NCI-H510A (cell line): ENCODE measurements around the gene KDSR.

Source experiments
- DNase-seq: peaks from one replicate; lab custom pipeline; 2025; lab: John Stamatoyannopoulos, UW

KDSR gene

DNA sequence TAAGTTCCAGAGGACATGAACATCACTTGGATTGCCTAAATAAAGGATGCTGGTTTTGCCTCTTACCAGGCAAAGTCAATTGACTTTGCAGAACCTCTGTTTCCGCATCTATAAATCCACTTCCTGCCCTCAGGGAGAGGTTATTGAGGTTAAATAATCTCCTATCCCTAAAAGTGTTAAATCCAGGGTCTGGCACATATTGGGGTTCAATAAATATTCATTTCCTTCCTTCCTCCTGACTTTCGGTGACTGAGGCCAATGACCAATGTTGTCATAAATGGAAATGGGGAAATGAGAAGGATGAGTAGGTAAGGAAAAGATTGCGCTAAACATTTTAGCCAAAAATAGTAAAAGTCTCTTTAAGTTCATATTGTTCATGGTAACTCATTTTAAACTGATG, 63.5 kb downstream of the KDSR start:
- DNase-seq = no peak

DNA sequence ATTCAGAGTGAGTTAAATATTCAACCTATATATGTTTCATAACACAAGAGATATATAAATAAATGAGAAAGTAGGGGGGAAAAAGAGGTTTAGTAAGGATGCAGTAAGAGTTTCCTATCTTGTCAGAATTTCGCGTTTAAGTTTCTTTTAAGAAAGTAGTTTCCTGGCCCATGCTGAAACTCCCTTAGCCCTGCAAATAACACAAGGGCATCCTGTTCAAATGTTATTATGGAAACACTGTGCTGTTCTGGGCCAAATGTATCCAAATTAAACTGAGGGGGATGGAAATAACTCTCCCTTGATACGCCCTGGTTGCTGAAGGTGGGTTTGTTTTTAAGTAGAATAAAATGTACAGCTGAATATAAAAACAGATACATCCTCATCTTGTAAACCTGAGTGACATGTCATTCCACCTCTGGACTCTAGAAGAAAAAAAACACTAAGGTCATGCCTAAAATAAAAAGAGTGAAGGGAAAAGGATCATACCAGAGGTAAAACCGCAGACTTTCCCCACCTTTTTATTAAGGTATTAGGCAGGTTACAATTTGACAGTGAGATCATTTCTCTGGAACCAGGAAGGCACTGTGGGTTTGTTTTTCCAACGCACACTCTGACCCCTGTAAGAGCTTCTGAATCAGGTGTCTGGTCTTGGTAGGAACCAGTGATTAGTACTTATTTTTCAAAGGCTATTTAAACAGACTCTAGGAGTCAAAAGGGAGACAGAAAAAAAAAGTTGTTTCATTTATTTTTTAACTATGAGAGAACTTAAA, 64.2 kb downstream of the KDSR start:
- no peak for DNase-seq

DNA sequence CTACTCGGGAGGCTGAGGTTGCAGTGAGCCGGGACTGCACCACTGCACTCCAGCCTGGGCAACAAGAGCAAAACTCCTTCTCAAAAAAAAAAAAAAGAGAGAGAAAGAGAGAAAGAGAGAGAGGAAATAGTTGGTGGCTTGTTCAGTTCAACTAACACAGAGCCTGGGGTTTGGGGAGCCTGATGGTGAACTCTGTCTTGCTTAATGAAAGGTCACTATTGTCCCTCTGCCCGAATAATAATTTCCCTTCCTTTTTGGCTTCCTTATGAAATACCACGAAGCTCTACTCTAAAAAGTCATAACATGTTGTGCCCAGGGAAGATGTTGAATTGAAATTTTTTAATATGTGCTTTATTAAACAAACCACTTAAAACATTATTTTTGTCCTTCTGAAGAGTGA, 64.8 kb downstream of the KDSR start:
- DNase-seq = no peak

DNA sequence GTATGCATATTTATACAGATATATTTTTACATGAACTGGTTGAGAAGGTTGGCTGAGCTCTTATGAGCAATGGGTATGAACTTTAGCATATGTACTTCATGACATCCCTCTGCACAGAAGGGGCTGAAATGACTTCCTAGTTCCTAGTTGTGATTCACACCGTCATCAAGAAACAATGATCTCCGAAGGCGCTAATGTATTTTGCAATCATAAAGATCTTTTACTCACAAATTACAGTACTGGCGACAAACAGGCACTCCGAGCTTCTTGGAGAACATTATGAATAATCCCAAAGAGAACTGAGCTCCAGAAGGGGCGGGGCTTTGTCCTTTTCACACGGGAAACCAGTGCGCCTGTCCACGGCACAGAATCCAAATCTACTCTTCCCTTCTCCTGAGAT, 65.6 kb downstream of the KDSR start:
- no peak for DNase-seq

DNA sequence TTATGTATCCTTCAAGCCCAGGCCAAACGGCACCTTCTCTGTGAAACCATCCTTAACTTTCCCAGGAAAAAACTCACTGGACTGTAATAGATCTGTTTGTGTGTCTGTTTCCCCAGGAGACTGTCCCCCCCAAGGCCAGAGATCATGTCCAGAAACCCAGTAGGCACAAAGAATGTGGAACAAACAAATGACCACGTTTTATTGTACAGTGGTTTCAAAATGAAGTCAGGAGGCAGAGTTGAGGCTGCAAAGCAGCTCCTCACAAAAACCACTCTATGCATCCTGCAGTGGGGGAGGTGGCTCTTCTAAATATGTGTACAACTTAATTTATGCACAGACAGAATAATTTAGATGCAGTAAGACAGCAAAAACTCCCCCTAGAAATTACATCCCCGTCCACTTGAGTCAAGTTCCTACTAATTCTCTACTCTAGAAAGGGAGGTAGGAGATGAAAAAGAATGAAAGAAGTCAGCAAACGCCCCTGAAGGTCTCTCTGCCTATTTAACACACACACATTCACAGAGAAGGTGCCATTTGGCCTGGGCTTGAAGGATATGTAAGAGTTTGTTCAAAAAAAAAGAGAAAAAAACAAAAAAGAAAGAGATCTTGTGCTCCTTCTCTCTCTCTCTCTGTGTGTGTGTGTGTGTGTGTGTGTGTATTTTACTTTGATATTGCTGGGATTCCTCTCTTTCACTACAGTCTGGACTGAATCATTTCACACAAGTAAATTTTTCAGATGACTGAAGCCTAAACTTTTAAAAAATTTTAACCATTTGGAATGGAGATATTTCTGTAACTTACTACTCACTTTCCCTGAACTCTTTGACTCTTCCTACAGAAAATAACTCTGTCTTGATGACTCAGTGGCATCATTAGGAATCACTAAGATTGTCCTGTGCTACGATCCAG, 66.9 kb downstream of the KDSR start:
- no peak for DNase-seq

DNA sequence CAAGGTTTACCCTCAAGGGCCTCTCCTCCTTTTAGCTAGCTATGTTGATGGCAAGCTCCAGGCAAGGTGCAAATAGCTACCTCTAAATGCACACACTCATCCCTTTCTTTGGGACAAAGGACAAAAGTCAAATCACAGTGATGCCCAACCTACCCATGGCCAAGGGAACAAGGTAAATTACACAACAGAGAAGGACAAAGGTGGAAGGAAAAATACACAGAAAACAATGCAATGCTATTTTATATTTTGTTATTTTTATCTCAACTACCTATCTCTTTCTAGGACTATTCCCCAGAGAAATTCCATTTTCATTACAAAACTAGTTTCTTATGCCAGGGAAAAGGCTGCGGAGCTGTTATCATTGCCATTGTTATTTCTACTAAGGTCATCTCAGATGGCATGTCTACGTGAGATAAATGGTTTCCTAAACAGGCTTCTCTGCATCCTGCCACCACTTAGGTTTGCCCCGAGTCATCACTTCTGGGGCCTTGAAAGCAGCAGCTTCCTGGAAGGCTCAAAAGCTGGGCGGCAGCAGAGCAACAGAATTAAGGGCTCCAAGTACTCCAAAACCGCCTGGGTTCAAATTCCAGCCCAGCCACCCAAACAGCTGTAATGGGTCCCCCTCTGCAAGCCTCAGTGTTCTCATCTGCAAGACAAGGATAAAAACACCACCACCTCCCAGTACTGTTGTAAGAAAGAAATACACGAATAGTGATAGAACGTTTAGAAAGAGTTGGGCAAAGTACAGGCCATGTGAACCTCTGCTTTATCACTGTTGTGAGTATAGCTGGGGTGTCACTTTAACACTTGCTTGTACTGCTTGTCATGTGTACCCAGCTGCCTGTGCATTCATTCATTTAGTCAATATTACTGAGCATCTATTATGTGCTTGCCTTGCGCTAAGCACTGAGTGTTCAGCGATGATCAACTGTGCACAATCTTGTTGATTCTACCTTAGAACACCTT, 68.3 kb downstream of the KDSR start:
- no peak for DNase-seq

DNA sequence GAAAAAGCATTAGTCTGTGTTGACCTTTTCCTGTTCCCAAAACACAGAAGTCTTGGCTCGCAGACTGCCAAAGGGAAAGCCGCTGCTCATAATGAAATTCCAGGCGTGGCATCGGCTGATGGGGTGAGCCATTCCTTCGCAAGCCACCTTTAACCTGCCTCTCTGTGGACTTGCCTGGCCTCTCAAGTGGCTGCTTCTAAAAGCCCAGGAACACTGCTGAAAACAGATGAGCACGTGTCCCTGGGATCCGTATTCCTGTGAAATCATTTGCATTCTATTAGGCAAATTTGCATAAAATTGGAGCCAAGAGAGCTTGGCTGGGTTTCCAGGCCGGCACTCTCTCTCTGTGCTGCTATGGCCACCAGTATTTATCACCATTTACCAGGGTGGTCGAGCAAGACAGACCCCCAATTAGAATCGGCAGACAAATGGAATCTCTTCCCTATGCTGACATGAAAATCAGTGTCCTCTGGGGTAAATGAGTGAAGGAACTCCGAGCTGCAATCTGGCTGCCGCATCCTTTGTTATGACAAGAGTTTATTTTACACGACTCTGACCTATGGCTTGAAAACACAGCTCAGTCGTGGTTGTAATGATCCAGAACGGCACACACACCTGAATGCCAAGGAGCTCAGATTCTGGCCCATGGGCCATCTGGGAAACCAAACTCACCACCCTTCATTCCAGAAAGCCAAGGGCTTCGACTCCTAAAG, 69.2 kb downstream of the KDSR start:
- DNase-seq = no peak

DNA sequence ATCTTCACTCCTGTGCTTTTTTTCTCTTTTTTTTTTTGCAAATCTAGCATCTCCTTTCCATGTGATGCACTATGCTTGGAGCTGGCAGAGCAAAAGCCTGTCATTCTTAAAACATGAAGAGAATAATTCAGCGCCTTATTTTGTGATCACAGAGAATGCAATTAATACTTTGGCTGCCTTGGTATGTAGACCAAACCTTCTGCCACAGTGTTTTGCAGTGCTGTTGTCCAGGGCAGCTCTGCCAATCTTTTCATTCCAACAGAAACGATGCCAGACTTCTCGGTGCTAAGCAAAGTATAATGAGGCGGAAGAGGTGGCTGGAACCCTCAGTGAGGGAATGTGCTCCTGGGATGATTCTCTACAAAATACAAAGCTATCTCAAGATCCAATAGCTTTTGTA, 73.1 kb downstream of the KDSR start:
- DNase-seq = no peak

DNA sequence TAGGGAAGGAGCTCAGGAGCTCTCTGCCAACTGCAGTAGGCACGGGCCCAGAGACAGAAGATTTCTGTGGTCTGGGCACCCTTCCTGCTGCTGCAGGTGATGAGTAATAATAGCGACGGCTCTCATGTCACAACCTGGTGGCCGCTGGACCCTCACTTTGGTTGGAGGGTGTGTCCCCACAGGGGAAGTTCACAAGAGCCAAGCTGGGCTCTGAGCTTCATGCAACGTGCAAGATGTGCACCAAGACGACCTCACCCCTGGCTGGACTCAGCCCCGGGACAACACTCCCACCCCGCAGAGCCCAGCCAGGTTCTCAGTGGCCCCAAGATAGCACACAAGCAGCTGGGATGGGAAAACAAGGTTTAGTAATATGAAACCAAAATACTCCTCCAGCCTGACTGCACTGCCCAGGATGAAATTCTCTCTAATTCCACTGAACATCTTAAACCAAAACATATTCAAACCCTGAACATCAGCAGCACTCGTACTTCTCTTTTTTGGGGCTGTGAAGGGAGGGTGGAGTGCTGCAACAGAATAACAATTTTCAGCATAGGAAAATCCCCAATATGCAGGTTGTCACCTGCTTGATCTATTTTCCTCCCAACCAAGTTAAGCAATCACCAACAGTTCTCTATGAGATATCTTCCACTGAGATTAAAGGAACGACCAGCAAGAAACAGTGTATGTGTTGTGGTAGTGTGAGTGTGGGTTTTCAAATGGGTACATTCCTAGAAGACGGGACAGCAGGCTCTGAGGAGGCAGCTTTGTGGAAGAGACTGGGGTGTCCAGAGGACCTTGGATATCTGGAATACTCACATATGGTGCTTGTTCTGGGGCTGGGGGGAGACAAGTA, 73.9 kb downstream of the KDSR start:
- no peak for DNase-seq

DNA sequence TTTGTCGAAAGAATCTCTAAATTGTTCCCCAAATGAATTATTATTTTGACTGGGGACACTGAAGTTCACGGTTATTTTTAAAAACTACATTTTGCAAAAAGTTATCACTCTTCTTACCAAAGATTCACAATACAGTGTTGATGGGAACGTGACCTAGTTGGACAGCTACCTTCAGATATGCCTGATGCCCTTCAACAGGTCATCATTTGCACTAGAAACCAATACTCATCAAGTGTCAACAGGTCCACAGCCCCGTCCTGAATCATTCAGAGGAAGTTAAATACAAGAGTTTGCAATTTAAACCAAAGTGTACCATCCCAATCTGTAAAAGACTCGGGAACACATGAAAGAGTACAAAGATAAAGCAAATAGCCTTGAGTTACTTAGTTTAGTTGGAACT, 75.7 kb downstream of the KDSR start:
- no peak for DNase-seq

DNA sequence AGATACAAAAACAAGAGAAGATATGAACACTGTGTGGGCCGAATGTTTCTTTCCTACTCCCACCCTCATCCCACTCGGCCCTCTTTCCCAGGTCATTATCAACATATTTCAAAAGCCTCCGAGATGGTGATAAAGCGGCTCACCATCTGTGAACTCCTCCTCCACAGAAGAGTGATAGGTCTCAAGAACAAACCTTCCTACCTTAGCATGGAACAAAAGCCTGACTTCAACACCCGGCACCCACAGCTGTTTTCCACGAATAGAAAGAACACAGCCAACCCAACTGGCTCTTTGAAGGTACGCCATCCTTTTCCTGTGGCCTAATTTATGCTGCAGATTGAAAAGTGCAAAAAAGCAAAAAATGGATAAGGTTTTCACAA, 76.2 kb downstream of the KDSR start:
- no peak for DNase-seq

DNA sequence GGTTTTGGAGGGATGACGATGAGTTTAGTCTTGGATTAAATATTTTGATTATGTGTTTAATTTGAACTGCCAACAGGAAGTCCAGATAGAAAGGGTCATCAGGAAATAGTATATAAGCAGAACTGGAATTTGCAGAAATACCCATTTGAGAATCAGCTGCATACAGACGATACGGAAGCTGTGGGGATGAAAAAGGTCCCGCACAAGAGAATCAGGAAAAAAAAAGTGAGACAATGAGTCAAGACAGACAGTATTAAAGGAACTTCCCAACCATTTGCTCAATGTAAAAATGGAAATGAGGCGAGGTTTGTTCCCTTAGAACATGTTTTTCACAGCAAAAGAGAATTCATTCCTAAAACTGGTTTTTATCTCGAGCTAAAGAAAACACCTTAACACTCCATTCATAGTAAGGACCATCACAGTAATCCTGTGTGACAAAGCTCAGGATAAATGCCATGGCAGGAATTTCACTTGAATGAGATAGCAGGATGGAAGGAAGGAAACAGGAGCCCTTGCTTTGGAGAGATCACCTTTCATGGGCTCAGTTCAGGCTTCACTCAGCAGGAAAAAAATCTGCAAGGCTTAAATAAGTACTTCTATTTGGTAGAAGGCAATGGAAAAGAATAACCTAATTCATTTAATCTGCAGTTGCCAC, 76.7 kb downstream of the KDSR start:
- no peak for DNase-seq

DNA sequence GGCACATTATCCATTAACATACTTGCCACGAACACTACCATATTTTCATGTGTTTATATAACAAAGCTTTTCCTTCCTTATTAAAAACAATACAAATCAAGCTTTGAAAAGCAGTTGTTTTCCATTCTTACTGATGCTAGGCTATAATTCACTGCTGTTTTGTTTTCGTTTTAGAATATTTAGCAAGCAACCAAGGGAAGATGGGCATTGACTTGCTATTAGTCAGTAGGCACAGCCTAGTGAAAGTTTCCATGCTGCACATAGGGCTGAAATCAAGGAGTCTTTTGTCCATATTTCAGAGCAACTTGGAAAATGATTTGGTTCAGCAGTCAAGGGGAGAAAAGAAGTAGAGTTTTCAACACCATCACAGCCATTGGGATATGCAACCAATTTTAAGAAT, 78.7 kb downstream of the KDSR start:
- no peak for DNase-seq

DNA sequence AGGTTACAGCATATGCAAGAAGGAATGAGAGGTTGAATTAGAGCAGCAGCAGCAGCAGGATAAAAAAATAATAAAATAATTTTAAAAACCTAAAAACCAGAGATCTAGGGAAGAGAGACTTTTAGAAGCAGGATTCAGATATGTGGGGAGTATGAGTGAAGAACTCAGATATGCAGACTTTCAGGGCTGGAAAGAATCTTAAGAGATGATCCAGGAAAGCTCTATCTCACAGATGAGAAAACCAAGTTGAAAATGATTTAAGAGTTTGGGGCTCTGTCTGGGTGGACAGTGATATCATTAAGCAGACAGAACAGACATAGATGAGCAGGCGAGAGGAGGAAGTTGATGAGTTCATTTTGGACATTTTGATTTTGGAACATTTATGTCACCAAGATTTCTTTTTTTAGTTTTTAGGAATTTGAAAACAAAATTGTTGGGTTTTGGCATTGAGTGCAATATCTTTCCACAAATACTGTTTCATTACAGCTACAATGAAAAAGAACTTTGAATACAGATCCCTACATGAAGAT, 79.2 kb downstream of the KDSR start:
- DNase-seq = no peak

DNA sequence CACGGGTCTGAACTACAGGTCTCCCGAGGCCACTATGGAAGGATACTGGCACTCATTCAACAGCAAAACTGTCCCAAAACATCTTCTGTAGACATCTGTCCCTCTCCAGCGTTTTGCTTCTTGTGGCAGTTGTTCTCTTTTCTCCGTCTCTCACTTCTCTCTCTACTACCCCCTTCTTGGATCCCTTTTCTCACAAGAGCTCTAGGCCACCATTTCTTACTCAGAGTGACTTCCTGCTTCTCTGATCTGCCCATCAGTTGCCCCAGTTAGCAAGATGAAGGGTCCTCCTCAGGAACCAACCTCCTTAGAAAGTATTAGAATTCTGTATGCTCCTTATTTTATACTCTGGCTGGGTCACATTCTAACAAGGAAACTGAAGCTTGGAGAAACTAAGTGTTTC, 80.1 kb downstream of the KDSR start:
- DNase-seq = no peak

DNA sequence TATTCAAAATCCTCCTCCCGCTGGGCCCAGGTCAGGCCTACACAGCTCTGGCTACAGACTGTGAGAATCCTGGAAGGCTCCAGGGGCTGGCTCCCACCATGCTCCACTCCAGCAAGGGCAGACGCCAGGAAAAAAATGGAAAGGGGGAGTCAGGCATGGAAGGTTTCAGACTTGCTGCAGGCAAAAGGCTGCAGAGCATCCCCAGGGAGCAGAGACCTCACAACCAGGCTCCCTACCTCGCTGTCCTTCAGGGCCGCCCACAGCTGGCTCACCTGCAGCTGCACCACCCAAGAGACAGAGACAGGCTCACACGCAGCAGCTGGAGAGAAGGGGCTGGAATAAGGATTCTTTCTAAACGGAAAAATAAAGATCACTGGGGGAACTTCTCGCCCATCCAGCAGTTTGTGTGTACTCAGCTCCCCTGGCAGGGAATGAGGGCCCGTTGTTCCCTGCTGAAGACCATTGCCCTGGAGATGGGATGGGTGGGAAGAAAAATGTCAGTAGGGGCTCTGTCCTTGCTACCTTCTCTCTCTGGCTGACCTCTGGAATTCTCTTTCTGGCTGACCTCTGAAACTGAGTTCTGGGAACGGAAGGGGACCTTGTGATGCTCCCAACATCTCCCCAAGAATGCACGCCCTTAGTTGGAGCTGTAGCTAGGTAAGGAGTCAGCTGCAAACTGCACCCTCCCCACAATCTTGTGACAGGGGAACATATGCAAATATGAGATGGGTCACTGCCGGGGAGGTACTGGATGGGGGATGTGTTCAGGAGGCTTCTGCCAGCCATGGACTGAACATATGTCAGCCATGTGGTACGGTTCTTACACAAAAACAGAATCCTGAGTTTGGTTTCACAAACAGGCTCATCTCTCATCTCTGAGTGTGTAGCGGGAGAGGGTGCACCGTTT, 81.9 kb downstream of the KDSR start:
- DNase-seq = no peak

DNA sequence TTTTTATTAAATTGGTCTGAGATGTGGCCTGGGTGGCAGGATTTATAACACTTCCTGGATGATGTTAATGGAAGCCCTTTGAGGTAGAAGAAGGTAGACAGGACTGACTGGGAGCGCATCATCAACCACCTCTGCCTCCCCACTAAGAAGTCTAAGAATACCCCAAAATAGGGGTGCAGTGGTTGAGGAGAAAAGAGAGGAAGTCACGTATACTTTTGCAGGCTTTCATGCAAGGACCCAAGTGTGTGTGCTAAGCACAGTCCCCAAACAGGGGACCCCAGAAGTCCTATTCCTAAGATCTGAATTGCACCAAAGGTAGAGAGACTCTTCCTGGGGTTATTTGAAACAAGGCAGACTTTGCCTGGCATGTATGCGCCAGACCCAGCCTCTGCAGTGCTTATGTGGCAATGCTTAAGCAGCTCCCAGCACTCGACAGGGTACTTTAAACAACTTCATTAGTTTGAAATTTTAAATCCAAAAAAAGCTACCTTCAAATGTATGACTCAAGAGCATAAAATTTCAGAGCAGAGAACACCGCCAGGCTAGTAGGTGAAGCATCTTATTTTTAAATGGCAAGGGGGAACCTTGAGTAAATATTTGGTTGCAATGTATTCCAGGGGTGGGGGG, 82.7 kb downstream of the KDSR start:
- no peak for DNase-seq
